ENCODE results near the gene MEGF11. TPM values are rescaled to one million over a fixed set of nuclear protein-coding genes. Genes with fewer than 3 reads are reported as not detected.

Gene MEGF11
- total RNA-seq, 1 experiment from 2014 or later: 1.2 TPM

DNA sequence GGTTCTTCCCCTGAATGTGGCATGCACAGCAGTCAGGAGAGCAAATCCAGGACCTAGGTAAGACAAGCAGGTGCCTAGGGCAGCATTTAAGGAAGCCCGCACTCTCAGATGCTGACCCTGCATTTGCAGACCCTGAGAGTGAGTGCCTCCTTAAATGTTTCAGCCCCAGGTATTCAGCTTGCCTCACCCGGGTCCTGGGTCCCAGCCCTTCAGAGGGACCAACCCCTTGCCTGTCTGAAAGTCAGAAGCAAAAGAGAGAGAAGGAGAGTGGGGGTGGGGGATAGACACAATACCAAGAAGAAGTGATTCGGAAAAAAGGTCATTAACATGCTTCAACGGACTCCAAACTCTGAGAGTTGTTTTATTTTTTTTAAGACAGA is 75.0 kb downstream of the MEGF11 start:
- H3K4ac ChIP-seq (ENCODE audit: low read depth, low read length): no peak overlapping the region
- H3K4me1 ChIP-seq (ENCODE audit: insufficient read depth, low read length): peaks cover 10% of the 10 kb centered on the region; the same call in 1 of the 2 replicates
- no peak overlapping the region for H3K14ac ChIP-seq (ENCODE audit: insufficient read depth, low read length)
- H3K27ac Mint-ChIP-seq: peak overlapping the region; percentile 52 to 95 (median 93); a peak in 6 of 7 replicates
- H3K23me2 ChIP-seq (ENCODE audit: insufficient read length, low read depth, low read length, poor library complexity, severe bottlenecking): no peaks in the 10 kb centered on the region
- no peak overlapping the region for H2BK15ac ChIP-seq (ENCODE audit: low read depth, low read length)
- no peak overlapping the region for H3K27ac ChIP-seq (ENCODE audit: insufficient read length, low read depth, low read length)
- H3K4me1 Mint-ChIP-seq: peaks cover 58 to 78% of the 10 kb centered on the region in 2 experiments
- no peak overlapping the region for H2BK120ac ChIP-seq (ENCODE audit: low read depth, low read length, poor library complexity, severe bottlenecking)
- H3K79me1 ChIP-seq (ENCODE audit: insufficient read depth, low read depth, low read length, poor library complexity, severe bottlenecking): no peaks in the 10 kb centered on the region
- no peak overlapping the region for H3K23ac ChIP-seq (ENCODE audit: insufficient read length, low read depth, low read length)
- H3K9me3 ChIP-seq (ENCODE audit: control insufficient read depth, low read depth, low read length): no peaks in the 10 kb centered on the region
- no peak overlapping the region for H4K91ac ChIP-seq (ENCODE audit: insufficient read length, low read depth, low read length)
- H4K8ac ChIP-seq (replicated peaks; ENCODE audit: insufficient read length, low read depth, low read length): no peak overlapping the region
- no peak overlapping the region for H3K4me2 ChIP-seq (ENCODE audit: insufficient read depth, insufficient read length, low read length)
- no peak overlapping the region for H2AK5ac ChIP-seq (ENCODE audit: insufficient read length, low read length)
- H4K5ac ChIP-seq (ENCODE audit: insufficient read length, low read depth, low read length): no peak overlapping the region
- DNase-seq: peak; percentile 71
- H4K20me1 ChIP-seq (ENCODE audit: control insufficient read depth, insufficient read depth, insufficient read length): no peaks in the 10 kb centered on the region
- H3K27me3 Mint-ChIP-seq (ENCODE audit: low read depth): 0 out of 2 replicates have a peak, but pooled peaks cover 1% of the 10 kb centered on the region
- H2BK5ac ChIP-seq (ENCODE audit: insufficient read length, low read length): no peak overlapping the region
- no peak overlapping the region for H3K56ac ChIP-seq (ENCODE audit: insufficient read length, low read depth, low read length)
- no peaks in the 10 kb centered on the region for H3K9me3 Mint-ChIP-seq
- no peak overlapping the region for H3T11ph ChIP-seq (ENCODE audit: low read length)
- peak overlapping the region; percentile 63 for H2AFZ ChIP-seq (ENCODE audit: low read length)
- H3K36me3 Mint-ChIP-seq (ENCODE audit: insufficient read depth in 1 of 3, low read depth in 3 of 3): no peaks in the 10 kb centered on the region
- WGBS (ENCODE audit: extremely low coverage, insufficient read length, low lambda C conversion rate): no CpG with 5 or more reads among the region's 4 CpGs
- H2BK20ac ChIP-seq (ENCODE audit: low read depth, low read length, poor library complexity, severe bottlenecking): no peak overlapping the region
- no peak overlapping the region for H2BK12ac ChIP-seq (ENCODE audit: insufficient read length, low read depth, low read length)
- TF ChIP-seq, protein P1, sequence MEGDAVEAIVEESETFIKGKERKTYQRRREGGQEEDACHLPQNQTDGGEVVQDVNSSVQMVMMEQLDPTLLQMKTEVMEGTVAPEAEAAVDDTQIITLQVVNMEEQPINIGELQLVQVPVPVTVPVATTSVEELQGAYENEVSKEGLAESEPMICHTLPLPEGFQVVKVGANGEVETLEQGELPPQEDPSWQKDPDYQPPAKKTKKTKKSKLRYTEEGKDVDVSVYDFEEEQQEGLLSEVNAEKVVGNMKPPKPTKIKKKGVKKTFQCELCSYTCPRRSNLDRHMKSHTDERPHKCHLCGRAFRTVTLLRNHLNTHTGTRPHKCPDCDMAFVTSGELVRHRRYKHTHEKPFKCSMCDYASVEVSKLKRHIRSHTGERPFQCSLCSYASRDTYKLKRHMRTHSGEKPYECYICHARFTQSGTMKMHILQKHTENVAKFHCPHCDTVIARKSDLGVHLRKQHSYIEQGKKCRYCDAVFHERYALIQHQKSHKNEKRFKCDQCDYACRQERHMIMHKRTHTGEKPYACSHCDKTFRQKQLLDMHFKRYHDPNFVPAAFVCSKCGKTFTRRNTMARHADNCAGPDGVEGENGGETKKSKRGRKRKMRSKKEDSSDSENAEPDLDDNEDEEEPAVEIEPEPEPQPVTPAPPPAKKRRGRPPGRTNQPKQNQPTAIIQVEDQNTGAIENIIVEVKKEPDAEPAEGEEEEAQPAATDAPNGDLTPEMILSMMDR (conservative IDR thresholded peaks at IDR 0.05): no peak
- H3K79me2 ChIP-seq (ENCODE audit: insufficient read depth, low read length): no peaks in the 10 kb centered on the region
- no peaks in the 10 kb centered on the region for H3K27me3 ChIP-seq (ENCODE audit: insufficient read depth, low read length)
- no peak overlapping the region for H3K18ac ChIP-seq (ENCODE audit: insufficient read length, low read depth, low read length)
- H3K9ac ChIP-seq (ENCODE audit: extremely low read depth, insufficient read length, low read length): no peak overlapping the region
- H3K4me3 Mint-ChIP-seq: peak overlapping the region in 1 of 2 experiments; percentile 67; a peak in 3 of 5 replicates
